ENCODE measurements around the gene P2RY2. TPM values are rescaled to one million over a fixed set of nuclear protein-coding genes. Genes with fewer than 3 reads are reported as not detected.
A peak's percentile ranks its signal among the peaks of the same experiment; 100 is the strongest.

Gene P2RY2
- total and polyA plus RNA-seq, 11 donors: 8.5 to 28.3 (median 14.7) TPM

- intact Hi-C loops (cut with DNase I): loop anchor here (1.0 to 10.0 kb wide), 11 partner anchors 35 to 455 kb away; partner anchors contain the start of gene FCHSD2 (in 6 of the 10)
- H3K27ac ChIP-seq: peak overlapping the region; percentile 53 to 95 (median 83)
- no peak for TF ChIP-seq POLR2A (IDR thresholded peaks at IDR 0.05)
- TF ChIP-seq, protein P1, sequence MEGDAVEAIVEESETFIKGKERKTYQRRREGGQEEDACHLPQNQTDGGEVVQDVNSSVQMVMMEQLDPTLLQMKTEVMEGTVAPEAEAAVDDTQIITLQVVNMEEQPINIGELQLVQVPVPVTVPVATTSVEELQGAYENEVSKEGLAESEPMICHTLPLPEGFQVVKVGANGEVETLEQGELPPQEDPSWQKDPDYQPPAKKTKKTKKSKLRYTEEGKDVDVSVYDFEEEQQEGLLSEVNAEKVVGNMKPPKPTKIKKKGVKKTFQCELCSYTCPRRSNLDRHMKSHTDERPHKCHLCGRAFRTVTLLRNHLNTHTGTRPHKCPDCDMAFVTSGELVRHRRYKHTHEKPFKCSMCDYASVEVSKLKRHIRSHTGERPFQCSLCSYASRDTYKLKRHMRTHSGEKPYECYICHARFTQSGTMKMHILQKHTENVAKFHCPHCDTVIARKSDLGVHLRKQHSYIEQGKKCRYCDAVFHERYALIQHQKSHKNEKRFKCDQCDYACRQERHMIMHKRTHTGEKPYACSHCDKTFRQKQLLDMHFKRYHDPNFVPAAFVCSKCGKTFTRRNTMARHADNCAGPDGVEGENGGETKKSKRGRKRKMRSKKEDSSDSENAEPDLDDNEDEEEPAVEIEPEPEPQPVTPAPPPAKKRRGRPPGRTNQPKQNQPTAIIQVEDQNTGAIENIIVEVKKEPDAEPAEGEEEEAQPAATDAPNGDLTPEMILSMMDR (IDR thresholded peaks at IDR 0.05): no peak
- ATAC-seq: peak; percentile 40 to 58 (median 56)
- no peaks in the 10 kb centered on the region for H3K27me3 ChIP-seq
- H3K4me3 ChIP-seq: no peak overlapping the region
- DNase-seq: peak; percentile 52 to 86 (median 68)
- H3K9me3 ChIP-seq: no peaks in the 10 kb centered on the region
- WGBS, 4 donors: 0 to 20% (median 14%) methylated on average over 2 to 3 of the region's 3 CpGs; no CpG with 5 or more reads in 1 of the 4 donors
- H3K4me1 ChIP-seq: peaks cover 16 to 79% (median 49%) of the 10 kb centered on the region in 12 donors
- H3K36me3 ChIP-seq: no peaks in the 10 kb centered on the region
Observed at GRCh38 chr11:73177380-73177777, 40.7 kb upstream of the P2RY2 start.

DNA sequence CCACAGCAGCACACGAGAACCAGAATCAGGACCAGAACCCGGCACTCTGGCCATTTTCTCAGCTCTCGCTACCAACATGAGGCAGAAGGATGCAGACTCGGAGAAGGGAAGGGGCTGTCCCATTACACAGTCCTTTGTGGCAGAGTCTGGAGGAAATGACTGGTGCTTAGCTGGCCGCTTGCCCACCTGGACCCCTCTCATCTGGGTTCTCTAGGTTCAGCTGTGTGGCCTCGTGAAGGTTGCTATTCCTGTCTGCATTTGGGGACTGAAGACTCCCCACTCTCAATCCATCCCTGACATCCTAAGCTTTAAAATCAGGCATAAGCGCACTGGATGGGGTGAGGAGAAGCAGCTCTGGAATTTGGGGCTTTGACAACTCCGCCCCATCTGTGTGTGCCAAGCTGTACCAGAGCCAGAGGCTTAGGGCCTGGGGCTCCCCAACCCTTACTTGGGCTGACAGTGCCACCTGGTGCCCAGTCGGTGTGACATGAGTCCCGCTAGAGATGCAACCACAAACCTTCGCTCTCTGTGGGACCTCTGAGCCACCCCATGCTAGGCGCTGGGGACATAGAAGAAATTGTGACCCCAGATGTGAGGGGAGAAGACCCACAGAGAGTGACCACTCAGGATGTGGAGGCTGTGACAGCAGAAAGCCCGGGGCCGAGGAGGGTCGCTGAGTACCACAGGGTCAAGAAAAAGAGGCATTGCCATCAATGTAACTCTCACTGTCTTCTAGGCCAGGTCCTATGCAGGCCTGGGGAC lies 40.1 kb upstream of the P2RY2 start:
- WGBS, 4 donors: 32 to 39% (median 38%) methylated on average over 15 of the region's 15 CpGs
- DNase-seq: peak; percentile 85 to 91 (median 89)
- H3K4me1 ChIP-seq: peaks cover 16 to 76% (median 44%) of the 10 kb centered on the region in 12 donors

DNA sequence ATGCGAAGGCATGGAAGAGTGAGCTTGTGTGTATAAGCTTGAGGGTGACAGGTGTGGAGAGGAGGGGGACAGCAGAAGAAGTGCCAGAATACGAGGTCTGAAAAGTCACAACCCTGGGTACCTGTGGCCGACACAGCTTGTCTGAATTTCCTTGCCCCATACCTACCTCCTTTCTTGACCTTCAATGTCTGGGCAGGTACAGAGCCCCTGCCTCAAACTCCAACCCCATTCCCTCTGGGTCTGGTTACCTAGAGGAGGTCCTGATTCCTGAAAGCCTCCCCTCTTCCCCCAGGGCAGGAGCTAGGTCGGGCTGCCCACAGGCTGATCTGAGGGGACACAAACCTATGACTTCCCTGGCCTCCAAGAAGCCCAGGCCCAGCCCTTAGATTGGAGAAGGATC lies 39.4 kb upstream of the P2RY2 start:
- ATAC-seq (no peak), DNase-seq (no peak)
- H3K36me3 ChIP-seq: no peaks in the 10 kb centered on the region
- WGBS, 4 donors: 89 to 92% (median 91%) methylated on average over 4 of the region's 4 CpGs
- peak overlapping the region in 4 of 12 donors; percentile 84 to 94 (median 92) for H3K27ac ChIP-seq
- no peaks in the 10 kb centered on the region for H3K9me3 ChIP-seq
- H3K27me3 ChIP-seq: no peaks in the 10 kb centered on the region
- H3K4me1 ChIP-seq: peaks cover 13 to 75% (median 43%) of the 10 kb centered on the region in 12 donors
- intact Hi-C loops (cut with DNase I): loop anchor here (1.0 to 10.0 kb wide), 12 partner anchors 36 to 456 kb away; partner anchors contain the start of gene FCHSD2 (in 6 of the 10)
- TF ChIP-seq POLR2A (IDR thresholded peaks at IDR 0.05): no peak
- TF ChIP-seq, protein P1 (IDR thresholded peaks at IDR 0.05): no peak
- no peak overlapping the region for H3K4me3 ChIP-seq

More for the DNA sequence above, 40.1 kb upstream of the P2RY2 start:
- Histone ChIP-seq H3K27me3 (no peaks in the 10 kb centered on the region), H3K27ac (peak overlapping the region; percentile 53 to 95 (median 83)), H3K4me3 (no peak overlapping the region), H3K36me3 (no peaks in the 10 kb centered on the region), H3K9me3 (no peaks in the 10 kb centered on the region)
- no peak for TF ChIP-seq POLR2A (IDR thresholded peaks at IDR 0.05)
- TF ChIP-seq, protein P1 (IDR thresholded peaks at IDR 0.05): peak; percentile 68 to 90 (median 83)
- peak; percentile 49 to 77 (median 65) for ATAC-seq
- intact Hi-C loops (cut with DNase I): loop anchor here (1.0 to 10.0 kb wide), 16 partner anchors 35 to 456 kb away; partner anchors contain the start of gene FCHSD2 (in 7 of the 10)

- Histone ChIP-seq H3K4me3 (peak overlapping the region in 10 of 12 donors; percentile 6 to 46 (median 32)), H3K27ac (peak overlapping the region; percentile 21 to 92 (median 72)), H3K4me1 (peaks cover under 1 to 55% (median 17%) of the 10 kb centered on the region in 12 donors), H3K27me3 (no peaks in the 10 kb centered on the region), H3K36me3 (no peaks in the 10 kb centered on the region), H3K9me3 (no peaks in the 10 kb centered on the region)
- intact Hi-C loops (cut with DNase I): no loop called here
- ATAC-seq (peak; percentile 79 to 88 (median 82)), DNase-seq (peak in 4 of 5 donors; percentile 73 to 86 (median 78))
- TF ChIP-seq, protein P1 (IDR thresholded peaks at IDR 0.05): peak in 9 of 12 donors; percentile 12 to 44 (median 32)
- no peak for TF ChIP-seq POLR2A (IDR thresholded peaks at IDR 0.05)
- 20 to 29% (median 23%) methylated on average over 2 to 3 of the region's 3 CpGs for WGBS, 4 donors
Observed at GRCh38 chr11:73182824-73183321, 35.2 kb upstream of the P2RY2 start.

All from heart left ventricle (tissue), 16 donors.